Thymus (tissue), 11 donors: ENCODE results near the gene CYP3A4. TPM values are rescaled to one million over a fixed set of nuclear protein-coding genes. Genes with fewer than 3 reads are reported as not detected.
"Not testable (repeated sequence)": the region's sequence is repeated elsewhere in the genome, so short reads cannot be mapped to it uniquely, and the experiment has no call there.

Experiments
- DNase-seq, 9 donors: peaks; one replicate each; pipeline ENCODE4 v3.0.0-alpha.2; 2013; ENCODE audit warnings: low spot score in 9 of 9, low read depth in 6 of 9, missing footprints in 1 of 9
- H3K27ac ChIP-seq, 2 donors: one replicate each; pipeline ENCODE4 v1.5.1; 2013; ENCODE audit warnings: control low read depth in 1 of 2, low read depth in 1 of 2, low read length in 1 of 2, mild to moderate bottlenecking in 1 of 2, moderate library complexity in 1 of 2
- H3K27me3 ChIP-seq, 2 donors: one replicate each; pipeline ENCODE4 v1.5.1; 2013; ENCODE audit warnings: low read length in 1 of 2; ENCODE audit not compliant: control insufficient read depth in 2 of 2, insufficient read depth in 1 of 2
- H3K36me3 ChIP-seq, 2 donors: one replicate each; pipeline ENCODE4 v1.5.1; 2013; ENCODE audit warnings: low read length in 1 of 2, mild to moderate bottlenecking in 1 of 2, moderate library complexity in 1 of 2; ENCODE audit not compliant: control insufficient read depth in 2 of 2, insufficient read depth in 2 of 2
- H3K4me1 ChIP-seq, 2 donors: one replicate each; pipeline ENCODE4 v1.5.1; 2013; ENCODE audit warnings: low read length in 2 of 2; ENCODE audit not compliant: control insufficient read depth in 2 of 2, insufficient read depth in 2 of 2
- H3K4me3 ChIP-seq, 2 donors: one replicate each; pipeline ENCODE4 v1.5.1; 2013; ENCODE audit warnings: low read length in 2 of 2, control low read depth in 1 of 2, mild to moderate bottlenecking in 1 of 2
- H3K9me3 ChIP-seq, 2 donors: one replicate each; pipeline ENCODE4 v1.5.1; 2013; ENCODE audit warnings: low read length in 1 of 2, mild to moderate bottlenecking in 1 of 2; ENCODE audit not compliant: control insufficient read depth in 2 of 2, insufficient read depth in 1 of 2
- WGBS: extraction: QIAGEN DNeasy Blood & Tissue Kit; methylation state at CpG from one replicate; pipeline ENCODE4 v1.1.7; 2013; 5-methylcytosine and 5-hydroxymethylcytosine counted together
- polyA plus RNA-seq: library from polyadenylated mRNA; stranded (reverse); fragments of 200-250 nt; gene quantifications from one replicate; pipeline ENCODE4 v1.2.3, GENCODE V29; 2013
- total RNA-seq: library from RNA; stranded (reverse); fragments of 120-200 nt; gene quantifications from one replicate; pipeline ENCODE4 v1.2.4, GENCODE V29; 2013
- donor health status: healthy.

The CYP3A4 gene
- total and polyA plus RNA-seq, 2 donors = 11.0 to 11.1 TPM

- 88% methylated on average over 3 of the region's 3 CpGs for WGBS
- no peaks in the 10 kb centered on the region for H3K36me3 ChIP-seq
- no peaks in the 10 kb centered on the region for H3K9me3 ChIP-seq
- H3K27me3 ChIP-seq = peaks cover 0 to 2% of the 10 kb centered on the region in 2 donors
- no peak overlapping the region for H3K27ac ChIP-seq
- peak in 1 of 9 donors; percentile 8 for DNase-seq
- no peak overlapping the region for H3K4me3 ChIP-seq
- H3K4me1 ChIP-seq = no peaks in the 10 kb centered on the region
Observed at GRCh38 chr7:99786726-99787335, 2.8 kb upstream of the CYP3A4 start.

- WGBS = 86% methylated on average over 3 of the region's 3 CpGs
- not testable (repeated sequence) for H3K27ac ChIP-seq, H3K4me1 ChIP-seq, DNase-seq, H3K27me3 ChIP-seq, H3K4me3 ChIP-seq, H3K9me3 ChIP-seq, H3K36me3 ChIP-seq
Observed at GRCh38 chr7:99785654-99786053, 1.7 kb upstream of the CYP3A4 start.

DNA sequence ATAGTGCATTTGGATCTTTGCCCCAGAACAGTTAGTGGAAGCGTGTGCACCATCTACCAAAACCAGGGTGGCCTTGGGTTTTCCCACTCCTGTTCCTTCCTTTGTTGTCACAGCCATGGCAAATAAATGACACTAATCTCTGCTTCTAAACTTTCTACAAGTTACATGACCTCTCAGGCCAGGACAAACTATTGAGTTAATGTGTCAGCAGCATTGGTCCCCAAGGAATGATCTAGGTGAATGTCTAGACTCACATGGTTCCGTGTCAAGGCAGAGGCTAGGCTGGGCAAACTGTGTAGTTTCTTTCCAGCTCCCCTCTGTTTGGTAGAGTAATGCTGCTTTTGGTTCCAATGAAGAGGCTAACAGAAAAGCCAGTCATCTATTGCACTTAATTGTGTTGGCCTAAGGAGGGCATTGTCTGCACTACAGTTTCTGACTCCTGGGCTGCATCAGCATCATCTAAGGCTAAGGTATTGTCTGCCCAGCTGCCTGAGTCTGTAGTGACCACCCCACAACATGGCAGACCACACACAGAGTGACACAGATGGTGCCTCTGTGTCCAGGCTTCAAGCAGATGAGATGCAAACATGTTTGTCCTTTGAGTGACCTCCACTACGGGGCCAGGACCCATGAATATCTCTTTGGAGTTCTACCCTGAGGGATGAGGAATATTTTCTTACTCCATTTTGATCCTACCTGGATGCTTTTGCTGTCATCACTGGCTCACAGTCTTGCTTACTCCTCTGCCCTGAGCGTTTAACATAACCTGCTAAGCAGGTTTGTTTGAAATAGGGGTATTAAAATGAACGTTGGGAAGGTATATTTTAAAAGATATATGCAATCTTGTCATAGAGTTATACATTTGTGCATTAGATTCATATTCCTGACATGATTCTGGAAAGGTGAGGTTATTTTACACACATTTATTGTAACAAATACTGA, 1.7 kb downstream of the CYP3A4 start:
- Histone ChIP-seq H3K4me3 (no peak overlapping the region), H3K36me3 (no peaks in the 10 kb centered on the region), H3K9me3 (no peaks in the 10 kb centered on the region), H3K4me1 (no peaks in the 10 kb centered on the region), H3K27ac (no peak overlapping the region), H3K27me3 (peaks cover 0 to 6% of the 10 kb centered on the region in 2 donors)
- no peak for DNase-seq
- 88% methylated on average over 5 of the region's 5 CpGs for WGBS

GRCh38 chr7:99780588-99780987, 3.4 kb downstream of the CYP3A4 start:
- no peaks in the 10 kb centered on the region for H3K4me1 ChIP-seq
- H3K27ac ChIP-seq = no peak overlapping the region
- H3K27me3 ChIP-seq = peaks cover 0 to 6% of the 10 kb centered on the region in 2 donors
- no peak overlapping the region for H3K4me3 ChIP-seq
- H3K9me3 ChIP-seq = no peaks in the 10 kb centered on the region
- no peak for DNase-seq
- WGBS = 94% methylated on average over 1 of the region's 1 CpG
- H3K36me3 ChIP-seq = no peaks in the 10 kb centered on the region

DNA sequence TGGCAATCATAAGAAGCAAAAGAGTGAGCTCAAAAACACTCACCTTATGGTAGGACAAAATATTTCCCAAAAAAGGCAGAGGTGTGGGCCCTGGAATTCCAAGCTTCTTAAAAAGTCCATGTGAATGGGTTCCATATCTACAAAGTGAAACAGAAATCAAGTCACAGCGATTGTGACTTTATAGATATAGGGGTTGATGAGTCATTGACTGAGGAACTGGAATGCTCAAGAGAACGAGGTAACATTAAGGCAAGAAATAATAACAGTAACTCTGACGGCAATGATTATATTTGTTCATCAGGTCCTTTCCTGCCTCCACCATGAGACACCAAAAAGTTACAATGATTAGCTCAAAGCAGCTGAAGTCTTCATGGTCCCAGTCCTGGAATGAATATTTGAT, 4.0 kb downstream of the CYP3A4 start:
- H3K4me3 ChIP-seq = no peak overlapping the region
- DNase-seq = no peak
- 94% methylated on average over 3 of the region's 3 CpGs for WGBS
- H3K36me3 ChIP-seq = no peaks in the 10 kb centered on the region
- no peaks in the 10 kb centered on the region for H3K4me1 ChIP-seq
- no peaks in the 10 kb centered on the region for H3K9me3 ChIP-seq
- H3K27me3 ChIP-seq = peaks cover 0 to 6% of the 10 kb centered on the region in 2 donors
- H3K27ac ChIP-seq = no peak overlapping the region

DNA sequence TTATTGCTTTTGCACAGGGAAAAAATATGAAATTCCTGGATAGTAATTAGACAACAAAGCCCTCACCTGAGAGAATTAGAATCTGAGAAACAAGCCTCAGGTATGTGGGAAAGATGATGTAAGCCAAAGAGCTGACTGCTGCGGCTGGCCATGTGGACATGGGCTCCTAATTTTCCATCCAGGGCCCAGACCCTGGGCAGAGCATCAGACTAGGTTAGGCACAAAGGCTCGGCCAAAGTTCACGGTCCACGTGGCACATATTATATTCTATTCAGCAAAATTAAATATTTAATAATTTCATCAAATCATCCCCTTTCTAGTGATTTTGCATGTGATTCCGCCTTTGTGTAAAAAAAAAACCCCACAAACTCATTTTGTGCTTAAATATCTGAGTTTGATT, 5.1 kb downstream of the CYP3A4 start:
- Histone ChIP-seq H3K27me3 (peaks cover 0 to 4% of the 10 kb centered on the region in 2 donors), H3K4me1 (no peaks in the 10 kb centered on the region), H3K9me3 (no peaks in the 10 kb centered on the region), H3K36me3 (no peaks in the 10 kb centered on the region), H3K27ac (no peak overlapping the region), H3K4me3 (no peak overlapping the region)
- 91% methylated on average over 5 of the region's 5 CpGs for WGBS
- no peak for DNase-seq

DNA sequence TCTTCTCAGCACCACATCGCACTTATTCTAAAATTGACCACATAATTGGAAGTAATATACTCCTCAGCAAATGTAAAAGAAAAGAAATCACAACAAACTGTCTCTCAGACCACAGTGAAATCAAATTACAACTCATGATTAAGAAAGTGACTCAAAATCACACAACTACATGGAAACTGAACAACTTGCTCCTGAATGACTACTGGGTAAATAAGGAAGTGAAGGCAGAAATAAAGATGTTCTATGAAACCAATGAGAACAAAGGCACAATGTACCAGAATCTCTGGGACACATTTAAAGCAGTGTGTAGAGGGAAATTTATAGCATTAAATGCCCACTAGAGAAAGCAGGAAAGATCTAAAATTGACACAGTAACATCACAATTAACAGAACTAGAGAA, 10.6 kb downstream of the CYP3A4 start:
- not testable (repeated sequence) for H3K36me3 ChIP-seq, H3K9me3 ChIP-seq, H3K4me3 ChIP-seq, H3K27me3 ChIP-seq, H3K4me1 ChIP-seq, H3K27ac ChIP-seq, DNase-seq
- 79% methylated on average over 1 of the region's 1 CpG for WGBS

- DNase-seq = no peak
- 94% methylated on average over 1 of the region's 1 CpG for WGBS
- no peaks in the 10 kb centered on the region for H3K4me1 ChIP-seq
- H3K9me3 ChIP-seq = no peaks in the 10 kb centered on the region
- H3K4me3 ChIP-seq = no peak overlapping the region
- H3K36me3 ChIP-seq = no peaks in the 10 kb centered on the region
- H3K27ac ChIP-seq = no peak overlapping the region
- H3K27me3 ChIP-seq = no peaks in the 10 kb centered on the region
Observed at GRCh38 chr7:99772565-99772964, 11.4 kb downstream of the CYP3A4 start.

- not testable (repeated sequence) for H3K27ac ChIP-seq, H3K4me3 ChIP-seq, DNase-seq, H3K27me3 ChIP-seq, H3K4me1 ChIP-seq, H3K36me3 ChIP-seq, H3K9me3 ChIP-seq
- WGBS = 97% methylated on average over 3 of the region's 3 CpGs
Observed at GRCh38 chr7:99769494-99769893, 14.5 kb downstream of the CYP3A4 start.
